GM18502 (cell line): ENCODE results near the gene PDE7B.

Source experiments
- ATAC-seq: cut with Tn5 transposase; IDR thresholded peaks from one replicate; pipeline ENCODE4 v1.9.1; 2021; ENCODE audit warnings: mild to moderate bottlenecking; ENCODE audit not compliant: unreplicated experiment, poor library complexity

PDE7B gene

DNA sequence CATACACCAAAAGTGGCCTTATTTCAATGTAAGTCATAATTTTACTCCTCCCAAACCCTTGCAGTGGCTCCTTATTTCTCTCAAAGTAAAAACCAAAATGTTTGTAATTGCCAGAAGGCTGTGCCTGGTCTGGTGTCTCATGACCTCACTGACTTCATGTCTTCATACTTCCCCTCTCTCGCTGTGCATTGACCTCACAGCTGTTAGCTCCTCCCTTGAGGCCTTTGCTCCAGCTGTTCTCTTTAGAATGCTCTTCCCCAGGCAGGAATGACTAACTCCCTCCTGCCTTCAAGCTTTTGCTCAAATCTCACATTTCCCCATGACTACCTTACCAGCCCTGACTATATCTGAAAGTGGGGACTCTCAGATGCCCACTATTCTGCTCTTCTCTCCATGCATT lies 315.3 kb downstream of the PDE7B start:
- no peak for ATAC-seq

DNA sequence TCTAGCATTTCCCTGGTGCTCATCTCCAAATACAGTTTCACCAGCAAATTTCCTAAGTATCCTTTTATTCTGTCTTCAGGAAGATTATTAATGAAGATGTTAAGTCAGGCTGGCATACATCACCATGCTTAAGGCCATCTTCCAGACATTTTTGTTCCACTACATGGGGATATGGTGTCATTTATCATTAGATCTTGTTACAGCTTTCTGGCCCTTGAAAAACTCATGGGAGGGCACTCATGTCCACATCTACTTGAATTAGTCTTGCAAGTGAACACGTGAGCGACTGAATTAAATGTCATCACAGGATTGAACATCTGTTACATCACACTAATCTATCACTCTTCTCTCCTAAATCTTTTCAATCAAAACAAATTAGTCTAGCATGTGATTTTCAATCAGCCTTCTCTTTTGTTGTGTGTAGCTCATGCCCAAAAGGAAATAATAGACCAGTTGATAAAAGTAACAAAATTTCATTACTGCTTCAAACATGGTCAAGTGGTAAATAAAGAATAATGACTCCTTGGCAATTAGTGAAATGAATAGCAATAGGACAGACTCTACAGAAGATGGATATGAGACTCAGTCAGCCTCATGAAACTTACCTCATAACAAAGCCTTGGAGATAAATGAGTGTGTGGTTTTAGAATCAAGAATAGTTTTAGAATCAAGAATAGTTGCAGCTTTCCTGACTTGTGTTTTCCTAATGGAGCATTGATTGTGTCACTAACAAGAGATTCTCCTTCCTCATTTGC lies 318.1 kb downstream of the PDE7B start:
- ATAC-seq = no peak

DNA sequence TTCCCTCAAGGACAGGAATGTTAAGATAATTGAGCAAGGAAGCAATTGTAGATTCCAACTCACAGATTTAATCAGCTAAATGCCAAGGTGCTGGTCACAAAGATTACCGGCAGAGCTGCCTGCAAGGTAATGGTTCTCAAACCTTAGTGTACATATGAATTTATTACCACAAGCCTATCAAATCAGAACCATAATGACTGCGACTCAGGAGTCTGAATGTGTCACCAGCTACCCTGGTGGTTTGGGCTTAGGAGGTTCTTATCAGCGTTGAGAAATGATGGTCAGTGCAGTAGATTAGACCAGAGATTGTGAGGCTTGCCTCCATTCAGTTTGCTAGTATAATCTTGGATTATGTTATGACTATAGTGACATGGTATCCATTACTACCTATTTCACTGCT lies 319.7 kb downstream of the PDE7B start:
- ATAC-seq = no peak

DNA sequence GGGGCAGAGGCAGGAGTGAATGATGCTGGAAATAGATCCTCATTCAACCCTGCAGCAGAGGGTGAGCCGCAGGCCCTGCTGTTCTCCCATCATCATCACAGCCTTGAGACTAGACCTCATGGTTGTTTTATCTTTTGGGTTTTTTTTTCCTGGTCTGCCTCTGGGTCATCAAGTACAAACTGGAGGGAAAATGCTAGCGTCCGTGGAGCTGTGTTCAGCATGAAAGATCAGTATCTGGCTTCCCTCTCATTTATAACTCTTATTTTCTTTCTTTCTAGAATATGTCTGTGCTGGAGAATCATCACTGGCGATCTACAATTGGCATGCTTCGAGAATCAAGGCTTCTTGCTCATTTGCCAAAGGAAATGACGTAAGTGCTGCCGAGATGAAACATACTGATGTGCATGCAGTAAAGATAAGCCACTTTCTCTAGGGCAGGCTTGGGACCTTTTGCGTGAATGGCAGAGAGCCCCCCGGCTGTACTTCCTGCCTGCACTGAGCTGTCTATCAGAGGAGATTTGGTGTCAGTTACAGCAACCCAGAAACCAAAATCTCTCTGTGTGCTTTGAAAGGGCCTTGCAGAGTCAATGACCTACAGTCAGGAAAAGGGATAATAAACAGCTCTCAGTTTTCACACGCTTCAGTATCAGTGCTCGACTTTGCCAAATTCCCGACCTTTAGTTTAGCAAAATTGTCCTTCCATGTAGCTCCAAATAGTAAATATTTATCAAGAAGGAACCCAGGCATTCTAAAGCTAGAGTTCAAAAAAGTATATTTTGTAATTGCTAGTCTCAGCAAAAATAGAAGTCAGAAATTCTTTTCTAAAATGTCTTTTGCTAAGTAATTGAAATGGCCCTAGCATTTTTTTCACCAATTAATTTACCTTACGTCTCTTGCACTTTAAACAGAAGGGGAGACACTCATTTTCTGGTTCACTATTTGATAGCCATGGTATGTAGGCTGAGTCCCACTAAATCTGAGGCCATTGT lies 322.3 kb downstream of the PDE7B start:
- ATAC-seq = no peak

DNA sequence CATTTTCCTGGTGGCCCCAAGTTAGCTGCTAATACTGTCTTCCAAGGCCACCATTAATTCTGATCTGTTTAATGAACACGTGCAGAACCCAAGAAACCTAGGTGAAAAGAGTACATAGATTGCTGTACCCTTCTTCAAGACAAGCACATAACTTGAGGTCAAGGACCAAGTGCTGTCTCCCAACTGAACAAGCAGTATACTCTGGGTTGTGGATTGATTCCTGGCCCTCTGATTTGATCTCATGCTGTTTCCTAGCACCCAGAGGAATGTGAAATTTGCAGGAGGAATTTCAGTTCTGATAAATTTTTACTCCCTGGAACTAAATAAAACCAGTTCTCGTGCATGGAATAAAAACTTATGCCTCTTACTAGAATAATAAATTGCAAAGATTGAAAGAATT lies 323.0 kb downstream of the PDE7B start:
- ATAC-seq = no peak

DNA sequence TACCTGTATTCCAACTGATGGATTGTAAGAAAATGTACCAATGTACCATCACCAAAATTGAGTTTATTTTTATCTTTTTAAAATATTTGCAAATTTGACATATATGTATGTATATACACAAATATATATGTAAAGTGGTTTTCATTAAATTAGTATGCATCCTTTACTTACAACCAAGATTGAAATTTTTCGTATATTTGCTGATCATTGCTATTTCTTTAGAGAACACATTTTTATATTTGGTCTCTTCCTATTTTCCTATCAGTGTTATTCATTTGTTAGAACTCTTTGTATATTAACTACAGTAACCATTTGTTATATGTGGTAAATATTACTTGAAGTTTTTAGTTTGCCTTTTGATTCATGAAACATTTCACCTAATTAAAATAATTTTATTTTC lies 324.4 kb downstream of the PDE7B start:
- no peak for ATAC-seq

DNA sequence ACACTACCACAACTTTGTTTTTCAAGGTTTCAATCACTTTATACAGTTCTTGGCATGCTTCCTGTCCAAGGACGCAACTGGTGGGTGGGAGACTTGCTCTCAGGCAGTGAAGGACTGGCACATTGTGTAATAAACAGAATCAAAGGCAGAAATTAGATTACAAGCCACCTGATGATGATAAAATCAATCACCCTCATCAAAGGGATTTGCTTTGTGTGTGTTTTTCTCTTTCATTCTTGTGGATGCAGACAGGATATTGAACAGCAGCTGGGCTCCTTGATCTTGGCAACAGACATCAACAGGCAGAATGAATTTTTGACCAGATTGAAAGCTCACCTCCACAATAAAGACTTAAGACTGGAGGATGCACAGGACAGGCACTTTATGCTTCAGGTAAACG lies 327.2 kb downstream of the PDE7B start:
- ATAC-seq = no peak

DNA sequence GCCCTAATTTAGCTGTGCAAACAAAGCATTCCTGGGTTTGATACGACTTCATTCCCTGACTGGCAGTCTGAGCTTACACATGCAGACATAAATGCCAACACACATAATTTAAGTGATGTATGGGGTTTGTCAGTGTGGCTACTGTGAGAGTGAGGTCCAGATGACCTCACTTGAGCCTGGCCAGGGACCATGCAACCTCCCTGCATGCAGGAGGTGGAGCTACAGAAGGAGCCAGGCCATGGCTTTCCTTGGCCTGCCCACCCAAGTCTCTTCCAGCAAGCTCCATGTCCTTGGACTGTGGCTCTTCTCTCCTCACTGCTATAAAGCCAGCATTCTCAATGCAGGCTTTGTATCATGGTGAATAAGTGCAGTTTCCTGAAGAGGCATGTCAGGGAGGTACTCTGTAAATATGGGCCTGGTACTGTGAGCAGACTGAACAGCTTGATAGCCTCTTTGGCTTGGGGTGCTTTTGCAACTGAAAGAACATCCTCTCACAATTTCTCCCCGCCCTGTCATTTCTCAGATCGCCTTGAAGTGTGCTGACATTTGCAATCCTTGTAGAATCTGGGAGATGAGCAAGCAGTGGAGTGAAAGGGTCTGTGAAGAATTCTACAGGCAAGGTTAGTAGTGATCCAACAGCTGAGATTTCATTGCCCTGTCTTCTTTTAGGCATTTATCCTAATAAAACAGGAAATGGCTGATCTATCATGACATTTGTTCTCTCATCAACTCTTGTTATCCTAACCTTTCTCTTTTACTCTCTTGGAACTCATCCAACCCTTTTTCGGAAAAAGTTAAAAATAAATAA lies 329.4 kb downstream of the PDE7B start:
- ATAC-seq = no peak

DNA sequence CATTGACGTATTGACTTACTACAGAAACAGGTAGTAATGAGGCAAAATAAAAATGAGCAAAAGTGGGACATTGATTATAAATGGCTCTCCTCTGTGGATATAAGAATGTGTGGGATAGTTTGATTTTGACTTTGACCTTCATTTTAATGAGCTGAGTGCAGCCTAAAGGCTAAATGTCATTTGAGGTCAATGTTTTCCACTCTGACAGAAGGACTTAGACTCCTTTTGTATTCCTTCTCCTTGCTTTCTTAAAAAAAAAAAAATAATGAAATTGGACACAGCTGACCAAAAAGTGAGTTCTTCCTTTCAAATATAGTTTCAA lies 330.0 kb downstream of the PDE7B start:
- no peak for ATAC-seq

DNA sequence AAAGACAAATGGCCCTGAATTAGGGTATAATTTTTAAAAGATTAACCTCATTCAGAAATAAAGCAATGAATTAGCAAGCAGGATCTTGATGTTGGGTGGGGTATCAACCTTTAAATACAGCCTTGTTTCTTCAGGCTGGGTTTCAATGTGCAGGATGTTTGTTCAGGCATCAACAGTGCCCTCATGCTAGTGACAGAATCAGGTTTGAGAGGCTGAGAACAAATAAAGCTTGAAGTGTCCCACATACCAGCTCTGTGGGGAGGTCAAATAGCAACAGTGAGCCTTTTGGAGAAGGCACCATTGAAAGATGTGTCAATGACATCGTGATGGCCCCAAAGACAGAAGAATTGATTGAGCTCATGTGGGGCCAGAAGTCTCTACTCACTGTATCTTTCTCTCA lies 330.4 kb downstream of the PDE7B start:
- ATAC-seq = no peak

DNA sequence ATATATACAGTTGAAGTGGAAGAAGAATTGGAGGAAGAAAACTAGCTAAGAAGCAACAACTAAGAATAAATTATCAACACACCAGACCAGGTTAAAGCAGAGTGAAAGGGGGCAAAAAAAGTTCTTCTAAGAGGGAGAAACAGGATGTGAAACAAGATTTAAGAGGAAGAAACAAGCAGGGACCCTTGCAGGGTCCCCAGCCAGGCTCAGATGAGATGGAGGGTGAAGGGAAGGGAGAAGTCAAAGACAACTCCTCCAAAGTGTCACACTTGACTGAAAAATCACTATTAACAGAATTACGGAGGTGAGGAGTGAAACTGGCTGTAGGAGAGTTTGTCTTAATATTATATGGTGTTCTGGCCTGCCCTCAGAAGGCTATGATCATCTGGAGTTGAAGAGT lies 333.2 kb downstream of the PDE7B start:
- ATAC-seq = no peak

DNA sequence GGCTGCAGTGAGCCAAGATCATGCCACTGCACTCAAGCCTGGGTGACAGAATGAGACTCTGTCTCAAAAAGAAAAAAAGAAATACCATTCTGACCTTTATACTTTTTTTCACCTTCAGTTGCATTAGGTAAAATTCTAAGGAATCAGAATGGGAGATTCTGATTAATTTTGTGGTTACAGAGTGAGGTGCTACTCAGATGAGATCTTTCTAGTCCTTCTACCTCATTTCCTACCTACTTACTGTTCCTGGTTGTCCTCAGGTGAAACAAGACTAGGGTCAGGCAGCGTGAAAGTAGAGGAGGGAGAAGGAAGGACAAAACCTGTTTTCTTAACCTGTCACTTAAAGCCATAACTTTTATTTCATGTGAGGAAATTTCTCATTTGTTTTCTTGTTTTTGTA lies 334.9 kb downstream of the PDE7B start:
- no peak for ATAC-seq

DNA sequence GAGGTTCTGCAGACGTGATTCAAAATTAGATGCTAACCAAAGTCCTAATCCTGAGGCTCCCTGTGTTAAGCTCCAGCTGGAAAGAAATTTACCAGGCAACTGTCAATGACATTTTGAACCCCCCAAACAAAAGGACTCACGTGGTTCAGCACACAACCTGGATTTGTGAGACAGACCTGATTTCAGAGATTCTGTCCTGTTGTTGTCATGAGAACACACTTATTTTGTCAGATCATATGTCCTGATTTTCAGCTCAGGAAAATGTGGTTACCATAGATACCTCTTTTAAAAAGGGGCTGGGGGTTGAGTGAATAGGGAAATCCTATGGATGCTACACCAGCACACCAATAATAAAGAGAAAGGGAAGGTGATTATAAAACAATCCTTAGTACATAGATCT lies 337.0 kb downstream of the PDE7B start:
- no peak for ATAC-seq

DNA sequence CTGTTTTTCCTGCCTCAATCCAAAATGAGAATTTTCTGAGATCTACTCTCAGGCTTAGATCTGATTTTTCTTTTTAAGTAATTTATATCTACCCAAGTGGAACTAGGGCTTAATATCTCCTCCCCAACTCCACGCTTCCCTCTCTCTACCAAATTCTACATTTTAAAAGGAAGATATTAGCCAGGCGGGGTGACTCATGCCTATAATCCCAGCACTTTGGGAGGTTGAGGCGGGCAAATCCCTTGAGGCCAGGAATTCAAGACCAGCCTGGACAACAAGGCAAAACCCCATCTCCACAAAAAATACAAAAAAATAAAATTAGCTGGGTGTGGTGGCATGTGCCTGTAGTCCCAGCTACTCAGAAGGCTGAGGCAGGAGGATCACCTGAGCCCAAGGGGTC lies 337.6 kb downstream of the PDE7B start:
- no peak for ATAC-seq

DNA sequence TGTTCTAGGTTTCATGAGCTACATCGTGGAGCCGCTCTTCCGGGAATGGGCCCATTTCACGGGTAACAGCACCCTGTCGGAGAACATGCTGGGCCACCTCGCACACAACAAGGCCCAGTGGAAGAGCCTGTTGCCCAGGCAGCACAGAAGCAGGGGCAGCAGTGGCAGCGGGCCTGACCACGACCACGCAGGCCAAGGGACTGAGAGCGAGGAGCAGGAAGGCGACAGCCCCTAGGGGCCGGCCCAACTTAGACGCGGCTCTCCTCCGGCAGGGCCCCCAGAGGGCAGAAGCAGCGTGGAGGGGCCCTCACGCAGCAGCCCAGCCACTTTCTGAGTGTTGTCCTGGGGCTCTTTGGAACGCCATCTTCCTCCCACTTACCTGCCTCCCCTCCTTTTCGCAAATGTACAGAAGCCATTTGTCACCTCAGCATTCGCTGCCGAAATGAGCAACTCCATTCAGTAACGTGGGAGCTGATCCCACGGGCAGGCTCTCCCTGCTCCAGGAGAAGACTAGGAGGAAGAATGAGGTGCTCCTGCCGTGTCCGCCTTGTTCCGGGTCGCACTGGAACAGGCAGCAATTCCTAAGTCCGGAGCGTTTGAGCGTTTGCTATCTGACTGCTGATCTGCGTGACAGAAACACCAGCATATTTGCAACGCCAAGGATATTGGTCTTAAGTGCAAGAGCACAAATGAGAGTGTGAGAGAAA lies 340.3 kb downstream of the PDE7B start:
- ATAC-seq = no peak

DNA sequence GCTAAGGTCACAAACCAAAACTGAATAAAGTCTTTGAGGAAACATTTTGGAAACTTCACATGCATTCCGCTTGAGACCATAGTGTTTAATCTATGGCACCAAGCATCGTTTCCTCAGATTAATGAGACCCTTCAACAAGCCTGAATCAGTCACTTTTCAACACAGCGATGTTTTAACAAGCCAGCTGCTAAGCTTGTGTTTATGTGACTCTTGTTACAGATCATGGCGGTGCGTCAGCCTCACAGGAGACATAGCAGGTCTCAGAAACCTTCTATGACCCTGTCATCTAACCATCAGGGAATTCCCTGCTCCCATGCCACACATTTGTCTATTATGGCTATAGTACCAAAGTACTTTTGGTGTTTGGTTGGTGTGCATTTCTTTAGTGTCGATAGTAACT lies 341.4 kb downstream of the PDE7B start:
- ATAC-seq = no peak

DNA sequence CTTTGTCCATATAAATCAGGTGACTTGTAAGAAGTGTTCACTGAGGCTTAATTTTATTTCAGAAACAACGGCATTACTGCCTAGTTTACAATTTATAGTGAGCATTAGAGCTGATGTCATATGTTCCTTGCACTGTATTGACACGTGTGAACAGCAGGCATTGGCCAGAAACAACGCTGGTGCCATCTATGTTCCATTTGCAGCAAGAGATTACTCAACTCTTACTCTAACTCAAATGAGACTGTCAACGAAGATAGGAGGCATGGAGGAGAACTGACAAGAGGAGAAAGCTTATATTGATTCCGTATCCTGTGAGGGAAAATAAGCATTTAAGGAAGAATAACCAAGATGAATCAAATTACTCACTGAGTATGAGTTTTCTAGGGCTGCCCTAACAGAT lies 350.2 kb downstream of the PDE7B start:
- no peak for ATAC-seq

DNA sequence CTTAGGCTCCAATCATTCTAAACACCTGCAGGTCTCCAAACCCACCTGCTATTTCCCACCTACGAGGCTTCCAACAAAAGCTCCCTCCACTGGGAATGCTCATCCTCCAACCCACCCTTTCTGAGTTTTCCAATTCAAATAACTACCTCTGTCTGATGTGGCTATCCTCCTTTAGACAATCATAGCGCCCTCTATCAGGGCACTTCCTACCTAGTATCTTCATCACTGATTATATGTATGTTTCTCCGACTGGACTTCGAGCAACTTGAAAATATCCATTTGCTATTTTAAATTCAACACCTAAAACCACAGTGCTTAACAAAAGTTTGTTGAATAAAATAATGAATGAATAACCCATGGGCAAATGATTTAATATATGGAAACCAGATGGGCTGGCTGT lies 357.3 kb downstream of the PDE7B start:
- ATAC-seq = no peak

DNA sequence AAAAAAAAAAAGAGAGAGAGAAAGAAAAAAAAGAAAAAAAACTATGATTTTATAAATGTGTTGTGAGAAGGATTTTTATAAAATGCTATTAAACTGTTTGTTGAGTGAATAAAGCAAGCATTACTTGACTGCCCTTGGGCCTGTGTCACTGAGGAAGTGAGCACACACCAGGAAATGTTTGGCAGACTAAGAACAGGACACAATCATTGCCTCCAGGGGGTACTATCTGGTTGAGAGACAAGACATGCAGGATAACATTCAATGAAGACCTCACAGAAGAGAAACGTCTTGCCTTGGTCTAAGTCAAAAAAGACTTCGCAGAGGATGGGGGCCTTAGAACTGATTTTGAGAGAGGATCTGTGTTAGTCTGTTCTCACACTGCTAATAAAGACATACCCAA lies 358.0 kb downstream of the PDE7B start:
- no peak for ATAC-seq

DNA sequence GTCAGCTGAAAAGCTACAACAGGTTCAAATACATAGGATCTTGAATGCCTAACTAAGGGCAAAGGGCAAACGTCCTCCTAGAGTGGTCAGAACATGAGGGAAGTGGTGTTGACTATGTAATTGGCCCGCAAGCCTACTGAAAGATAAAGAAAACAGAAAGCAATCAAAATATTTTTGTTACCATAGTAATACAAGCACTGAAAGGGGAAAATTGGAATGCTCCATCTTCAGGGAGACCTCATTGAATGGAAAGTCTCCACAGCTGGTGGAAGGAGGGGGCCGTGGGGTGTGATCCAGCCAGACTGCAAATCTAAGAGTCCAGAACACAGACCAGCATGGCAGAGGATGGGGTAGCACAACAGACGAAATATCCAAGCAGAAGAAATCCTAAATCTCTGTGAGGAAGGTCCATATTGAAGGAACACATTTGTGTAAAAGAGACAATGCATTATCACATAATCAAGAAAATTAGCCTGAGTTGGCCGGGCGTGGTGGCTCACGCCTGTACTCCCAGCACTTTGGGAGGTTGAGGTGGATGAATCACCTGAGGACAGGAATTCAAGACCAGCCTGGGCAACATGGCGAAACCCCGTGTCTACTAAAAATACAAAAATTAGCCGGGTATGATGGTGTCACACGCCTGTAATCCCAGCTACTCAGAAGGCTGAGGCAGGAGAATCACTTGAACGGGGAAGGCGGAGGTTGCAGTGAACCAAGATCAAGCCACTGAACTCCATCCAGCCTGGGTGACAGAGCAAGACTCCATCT lies 359.1 kb downstream of the PDE7B start:
- ATAC-seq = no peak
